IPS-20b (cell line): Measurements from ENCODE around the gene STRA6.

Experiments used
- H3K27ac ChIP-seq: one replicate; pipeline ENCODE4 v1.5.1; 2013; ENCODE audit warnings: low read length
- H3K27me3 ChIP-seq: 2 replicates; pipeline ENCODE4 v1.6.1; 2013; ENCODE audit warnings: mild to moderate bottlenecking, low read length, inconsistent platforms; ENCODE audit not compliant: insufficient read depth
- H3K36me3 ChIP-seq: 2 replicates; pipeline ENCODE4 v1.6.1; 2013; ENCODE audit warnings: low read depth, mild to moderate bottlenecking, inconsistent platforms, low read length, moderate library complexity; ENCODE audit not compliant: insufficient read depth
- H3K4me1 ChIP-seq: 2 replicates; pipeline ENCODE4 v1.6.1; 2013; ENCODE audit warnings: mild to moderate bottlenecking, control low read depth, inconsistent platforms, low read length, moderate library complexity; ENCODE audit not compliant: insufficient read depth
- H3K4me3 ChIP-seq: 2 replicates; pipeline ENCODE4 v1.5.1; 2013; ENCODE audit warnings: mild to moderate bottlenecking, low read length, inconsistent platforms
- H3K9ac ChIP-seq: 2 replicates; pipeline ENCODE4 v1.6.1; 2013; ENCODE audit warnings: low read depth, mild to moderate bottlenecking, inconsistent platforms, low read length, moderate library complexity
- H3K9me3 ChIP-seq: 2 replicates; pipeline ENCODE4 v1.6.1; 2013; ENCODE audit warnings: mild to moderate bottlenecking, low read depth, low read length, inconsistent platforms; ENCODE audit not compliant: insufficient read depth

Gene STRA6

DNA sequence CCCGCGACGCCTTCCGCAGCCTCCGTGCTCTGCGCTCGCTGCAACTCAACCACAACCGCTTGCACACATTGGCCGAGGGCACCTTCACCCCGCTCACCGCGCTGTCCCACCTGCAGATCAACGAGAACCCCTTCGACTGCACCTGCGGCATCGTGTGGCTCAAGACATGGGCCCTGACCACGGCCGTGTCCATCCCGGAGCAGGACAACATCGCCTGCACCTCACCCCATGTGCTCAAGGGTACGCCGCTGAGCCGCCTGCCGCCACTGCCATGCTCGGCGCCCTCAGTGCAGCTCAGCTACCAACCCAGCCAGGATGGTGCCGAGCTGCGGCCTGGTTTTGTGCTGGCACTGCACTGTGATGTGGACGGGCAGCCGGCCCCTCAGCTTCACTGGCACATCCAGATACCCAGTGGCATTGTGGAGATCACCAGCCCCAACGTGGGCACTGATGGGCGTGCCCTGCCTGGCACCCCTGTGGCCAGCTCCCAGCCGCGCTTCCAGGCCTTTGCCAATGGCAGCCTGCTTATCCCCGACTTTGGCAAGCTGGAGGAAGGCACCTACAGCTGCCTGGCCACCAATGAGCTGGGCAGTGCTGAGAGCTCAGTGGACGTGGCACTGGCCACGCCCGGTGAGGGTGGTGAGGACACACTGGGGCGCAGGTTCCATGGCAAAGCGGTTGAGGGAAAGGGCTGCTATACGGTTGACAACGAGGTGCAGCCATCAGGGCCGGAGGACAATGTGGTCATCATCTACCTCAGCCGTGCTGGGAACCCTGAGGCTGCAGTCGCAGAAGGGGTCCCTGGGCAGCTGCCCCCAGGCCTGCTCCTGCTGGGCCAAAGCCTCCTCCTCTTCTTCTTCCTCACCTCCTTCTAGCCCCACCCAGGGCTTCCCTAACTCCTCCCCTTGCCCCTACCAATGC, 27.1 kb downstream of the STRA6 start:
- peaks cover 11% of the 10 kb centered on the region; the same call in 1 of the 2 replicates for H3K4me1 ChIP-seq
- no peaks in the 10 kb centered on the region for H3K27me3 ChIP-seq
- no peak overlapping the region for H3K9ac ChIP-seq

DNA sequence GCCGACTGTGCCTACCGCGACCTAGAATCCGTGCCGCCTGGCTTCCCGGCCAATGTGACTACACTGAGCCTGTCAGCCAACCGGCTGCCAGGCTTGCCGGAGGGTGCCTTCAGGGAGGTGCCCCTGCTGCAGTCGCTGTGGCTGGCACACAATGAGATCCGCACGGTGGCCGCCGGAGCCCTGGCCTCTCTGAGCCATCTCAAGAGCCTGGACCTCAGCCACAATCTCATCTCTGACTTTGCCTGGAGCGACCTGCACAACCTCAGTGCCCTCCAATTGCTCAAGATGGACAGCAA, 27.7 kb downstream of the STRA6 start:
- no peak overlapping the region for H3K27ac ChIP-seq
- no peaks in the 10 kb centered on the region for H3K27me3 ChIP-seq
- peaks cover 11% of the 10 kb centered on the region; the same call in 1 of the 2 replicates for H3K4me1 ChIP-seq
- H3K9ac ChIP-seq = no peak overlapping the region
- no peak overlapping the region for H3K4me3 ChIP-seq
- no peaks in the 10 kb centered on the region for H3K9me3 ChIP-seq
- H3K36me3 ChIP-seq = no peaks in the 10 kb centered on the region

More for the DNA sequence above, 27.1 kb downstream of the STRA6 start:
- no peak overlapping the region for H3K4me3 ChIP-seq
- H3K36me3 ChIP-seq = no peaks in the 10 kb centered on the region
- no peak overlapping the region for H3K27ac ChIP-seq
- H3K9me3 ChIP-seq = no peaks in the 10 kb centered on the region

DNA sequence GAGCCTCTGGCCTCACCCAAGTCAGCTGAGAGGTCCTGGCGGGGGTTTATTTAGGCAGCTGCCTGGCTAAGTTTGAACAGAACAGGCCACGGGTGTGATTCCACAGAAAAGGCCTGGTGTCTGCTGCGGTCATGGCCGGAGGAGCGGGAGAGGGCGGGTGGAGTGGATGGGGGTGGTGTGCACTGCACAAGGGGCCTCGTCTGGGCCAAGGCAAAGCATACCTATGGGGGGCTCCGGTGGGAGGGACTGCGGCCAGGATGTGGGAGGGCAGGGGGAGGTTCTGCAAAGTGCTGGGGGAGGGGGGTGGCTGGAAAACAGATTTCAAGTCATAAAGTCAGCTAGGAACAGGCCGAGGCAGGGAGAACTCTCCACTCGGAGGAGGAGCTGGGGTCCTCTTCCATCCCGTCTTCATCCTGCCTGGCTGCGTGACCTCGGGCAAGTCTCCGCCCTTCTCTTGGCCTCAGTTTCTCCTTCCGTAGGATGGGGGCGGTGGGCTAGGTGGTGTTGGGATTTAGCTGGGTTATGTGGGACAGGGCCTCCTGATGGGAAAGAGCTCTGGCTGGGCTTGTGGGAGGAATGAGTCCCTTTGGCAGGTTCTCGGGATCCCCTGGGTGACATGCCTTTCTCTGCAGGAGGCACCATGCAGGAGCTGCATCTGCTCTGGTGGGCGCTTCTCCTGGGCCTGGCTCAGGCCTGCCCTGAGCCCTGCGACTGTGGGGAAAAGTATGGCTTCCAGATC, 28.2 kb downstream of the STRA6 start:
- Histone ChIP-seq H3K27ac (no peak overlapping the region), H3K27me3 (no peaks in the 10 kb centered on the region), H3K4me1 (peaks cover 11% of the 10 kb centered on the region; the same call in 1 of the 2 replicates), H3K9ac (no peak overlapping the region), H3K36me3 (no peaks in the 10 kb centered on the region), H3K4me3 (no peak overlapping the region), H3K9me3 (no peaks in the 10 kb centered on the region)

DNA sequence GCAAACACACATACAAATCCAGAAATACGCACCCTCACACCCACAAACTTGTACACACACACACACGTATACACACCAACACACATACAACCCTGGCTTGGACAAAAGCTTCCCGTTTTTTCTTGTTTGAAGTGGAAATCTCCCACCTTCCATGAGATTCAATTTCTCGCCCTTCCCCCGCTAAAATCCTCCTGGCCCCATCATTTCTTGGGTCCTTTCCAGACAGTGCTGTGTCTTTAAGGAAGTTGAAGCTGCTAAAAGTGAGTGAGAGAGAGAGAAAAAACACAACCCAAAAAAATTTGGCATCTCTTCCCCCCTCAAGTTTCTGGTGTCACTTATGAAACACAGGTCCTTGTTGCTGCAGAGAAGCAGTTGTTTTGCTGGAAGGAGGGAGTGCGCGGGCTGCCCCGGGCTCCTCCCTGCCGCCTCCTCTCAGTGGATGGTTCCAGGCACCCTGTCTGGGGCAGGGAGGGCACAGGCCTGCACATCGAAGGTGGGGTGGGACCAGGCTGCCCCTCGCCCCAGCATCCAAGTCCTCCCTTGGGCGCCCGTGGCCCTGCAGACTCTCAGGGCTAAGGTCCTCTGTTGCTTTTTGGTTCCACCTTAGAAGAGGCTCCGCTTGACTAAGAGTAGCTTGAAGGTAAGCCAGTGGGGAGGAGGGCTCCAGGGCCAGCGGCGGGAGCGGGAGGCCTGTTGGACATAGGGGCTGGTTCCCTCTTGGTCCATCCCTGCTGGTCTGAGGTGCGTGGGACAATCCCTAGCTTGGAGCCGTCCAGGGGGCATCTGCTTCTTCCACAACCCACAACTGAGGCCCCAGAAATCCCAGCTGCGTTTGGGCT, 29.0 kb downstream of the STRA6 start, which contains the start of gene ISLR:
Gene ISLR, plus strand, starts transcription at position 331 of the 839 bp plus-strand sequence. CDS start 1,149 bp downstream, outside the sequence.
- no peaks in the 10 kb centered on the region for H3K36me3 ChIP-seq
- H3K4me1 ChIP-seq = peaks cover 11% of the 10 kb centered on the region; the same call in 1 of the 2 replicates
- no peak within 1 kb of the TSS for H3K9ac ChIP-seq
- no peak within 1 kb of the TSS for H3K27ac ChIP-seq
- H3K9me3 ChIP-seq = no peaks in the 10 kb centered on the region
- no peak within 1 kb of the TSS for H3K4me3 ChIP-seq
- no peaks in the 10 kb centered on the region for H3K27me3 ChIP-seq

DNA sequence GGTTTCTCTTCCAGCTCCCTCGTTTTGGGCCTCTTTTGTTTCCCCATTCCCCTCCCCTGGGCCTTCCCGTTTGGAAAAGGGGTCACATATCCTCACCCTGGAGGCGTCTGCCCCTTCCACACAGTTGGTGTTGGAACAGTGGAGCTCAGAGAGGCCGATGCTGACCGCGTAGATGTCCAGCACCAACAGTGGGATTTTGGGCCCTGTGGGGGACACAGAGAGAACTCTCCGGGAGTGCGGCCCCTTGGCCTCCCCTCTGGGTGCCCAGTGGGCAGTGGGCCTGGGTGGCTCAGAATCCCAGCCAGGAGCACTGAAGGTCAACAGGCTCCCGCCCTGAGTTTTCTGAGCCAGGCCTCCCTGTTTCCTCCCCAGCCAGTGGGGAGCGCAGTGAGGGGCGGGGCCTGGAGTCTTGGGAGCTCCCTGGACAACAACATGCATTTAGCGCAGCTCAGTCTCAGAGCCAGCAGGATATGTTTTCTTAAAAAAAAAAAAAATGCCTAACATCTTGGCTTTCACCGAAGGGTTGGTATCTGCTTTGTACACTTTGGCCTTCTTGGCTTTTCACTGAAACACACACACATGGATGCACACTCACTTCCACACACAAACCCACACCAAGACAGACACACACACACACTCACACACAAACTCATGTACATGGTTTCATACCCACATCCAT, 29.7 kb downstream of the STRA6 start:
- Histone ChIP-seq H3K4me3 (no peak overlapping the region), H3K4me1 (peaks cover 11% of the 10 kb centered on the region; the same call in 1 of the 2 replicates), H3K9ac (no peak overlapping the region), H3K36me3 (no peaks in the 10 kb centered on the region), H3K9me3 (no peaks in the 10 kb centered on the region), H3K27ac (no peak overlapping the region), H3K27me3 (no peaks in the 10 kb centered on the region)

DNA sequence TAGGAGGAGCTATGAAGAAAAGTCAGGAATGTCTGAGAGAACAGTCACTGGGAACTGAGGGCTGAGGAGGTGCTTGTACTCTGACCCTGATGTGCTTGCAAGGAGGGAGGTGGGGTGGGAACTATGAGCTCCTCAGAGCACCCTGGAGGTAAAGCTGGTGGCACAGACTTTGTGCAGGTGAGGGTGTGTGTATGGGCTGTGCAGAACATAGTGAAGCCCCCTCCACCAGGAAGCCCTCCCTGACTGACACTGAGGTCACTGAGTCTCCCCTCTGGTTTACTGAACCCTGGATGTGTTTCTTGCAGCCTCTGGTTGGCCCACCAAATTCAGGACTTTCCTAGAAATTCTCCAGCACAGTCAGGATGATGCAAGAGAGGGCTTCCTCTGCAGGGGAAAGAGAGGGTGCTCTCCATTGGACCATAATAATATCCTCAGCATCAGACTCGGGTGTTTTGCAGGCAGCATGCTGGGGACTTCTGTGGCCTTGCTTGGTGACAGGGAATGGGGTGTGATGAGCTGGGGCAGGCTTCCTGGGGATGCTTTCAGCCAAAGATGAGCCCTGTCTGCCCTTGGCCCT, 30.5 kb downstream of the STRA6 start:
- H3K27me3 ChIP-seq = no peaks in the 10 kb centered on the region
- no peaks in the 10 kb centered on the region for H3K36me3 ChIP-seq
- H3K4me1 ChIP-seq = peaks cover 11% of the 10 kb centered on the region; the same call in 1 of the 2 replicates
- no peak overlapping the region for H3K4me3 ChIP-seq
- H3K9ac ChIP-seq = no peak overlapping the region
- H3K27ac ChIP-seq = no peak overlapping the region
- no peaks in the 10 kb centered on the region for H3K9me3 ChIP-seq

DNA sequence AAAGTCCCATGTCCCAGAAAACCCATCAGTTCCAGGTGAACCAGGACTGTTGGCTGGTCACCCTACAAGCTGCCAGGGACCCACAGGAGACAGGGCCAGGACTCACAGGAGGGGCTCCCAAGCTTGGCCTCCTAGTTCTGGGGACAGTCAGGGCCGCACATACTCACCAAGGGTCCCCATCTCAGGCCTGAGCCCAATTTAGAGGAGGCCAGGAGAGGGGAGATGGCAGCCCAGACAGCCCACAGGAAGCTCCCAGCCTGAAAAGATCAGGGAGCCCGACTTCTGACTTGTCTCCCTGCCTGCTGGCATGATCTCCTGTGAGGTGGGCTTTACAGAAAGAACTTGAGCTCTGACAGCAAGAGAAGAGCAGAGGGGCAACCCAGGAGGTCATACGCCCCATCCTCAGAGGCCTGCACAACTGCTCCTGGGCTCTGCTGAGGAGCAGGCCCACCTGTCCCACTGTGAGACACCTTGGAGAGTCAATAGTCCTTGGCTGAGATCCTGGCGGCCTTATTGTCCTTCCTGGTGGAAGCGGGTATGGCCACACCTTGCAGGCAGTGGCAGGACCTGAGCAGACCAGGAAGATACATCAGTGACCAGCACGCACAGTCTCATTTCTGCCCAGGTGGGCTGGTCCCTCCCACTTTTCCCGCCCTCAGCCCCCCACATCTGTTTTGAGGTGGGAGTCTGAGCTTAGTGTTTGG, 31.6 kb downstream of the STRA6 start:
- no peaks in the 10 kb centered on the region for H3K36me3 ChIP-seq
- H3K4me3 ChIP-seq = no peak overlapping the region
- no peaks in the 10 kb centered on the region for H3K27me3 ChIP-seq
- no peaks in the 10 kb centered on the region for H3K9me3 ChIP-seq
- H3K27ac ChIP-seq = no peak overlapping the region
- H3K4me1 ChIP-seq = peaks cover 7% of the 10 kb centered on the region; the same call in 1 of the 2 replicates
- H3K9ac ChIP-seq = no peak overlapping the region

DNA sequence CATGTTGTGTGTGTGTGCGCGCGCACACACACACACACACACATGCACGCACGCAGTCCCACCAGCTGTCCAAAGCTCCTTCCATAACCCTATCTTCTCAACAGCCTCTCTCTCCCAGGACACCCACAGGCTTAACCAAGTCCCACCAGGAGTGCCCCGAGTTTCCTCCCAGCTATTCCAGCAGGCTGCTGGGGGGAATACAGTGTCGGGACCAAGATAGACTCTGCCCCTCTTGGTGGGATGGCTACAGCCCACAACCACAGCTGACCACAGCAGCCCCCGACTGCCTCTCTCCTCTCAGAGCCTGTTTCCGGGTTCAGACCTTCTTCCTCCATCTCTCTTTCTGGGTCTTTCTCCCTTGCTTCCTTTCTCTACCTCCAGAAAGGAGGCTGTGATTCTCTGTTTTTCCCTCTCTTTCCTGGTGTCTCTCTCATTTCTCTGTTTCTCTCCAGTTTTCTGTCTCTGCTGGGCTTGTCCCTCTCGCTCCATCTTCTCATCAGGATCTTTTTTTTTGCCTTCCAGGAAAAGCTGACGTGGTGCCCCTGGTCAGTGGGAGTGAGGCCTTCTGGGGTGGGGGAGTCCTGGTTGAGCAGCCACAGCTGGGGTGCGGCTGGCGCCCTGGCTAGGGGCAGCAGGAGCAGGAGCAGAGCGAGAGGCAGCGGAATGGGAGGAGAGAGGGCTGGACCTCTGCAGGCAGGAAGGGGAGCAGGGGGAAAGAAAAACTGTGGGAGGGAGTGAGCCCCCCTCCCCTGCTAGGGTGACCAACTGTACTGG, 32.3 kb downstream of the STRA6 start:
- no peak overlapping the region for H3K9ac ChIP-seq
- H3K27ac ChIP-seq = no peak overlapping the region
- H3K4me3 ChIP-seq = no peak overlapping the region
- H3K4me1 ChIP-seq = peaks cover 7% of the 10 kb centered on the region; the same call in 1 of the 2 replicates
- H3K27me3 ChIP-seq = no peaks in the 10 kb centered on the region
- H3K9me3 ChIP-seq = no peaks in the 10 kb centered on the region
- H3K36me3 ChIP-seq = no peaks in the 10 kb centered on the region

DNA sequence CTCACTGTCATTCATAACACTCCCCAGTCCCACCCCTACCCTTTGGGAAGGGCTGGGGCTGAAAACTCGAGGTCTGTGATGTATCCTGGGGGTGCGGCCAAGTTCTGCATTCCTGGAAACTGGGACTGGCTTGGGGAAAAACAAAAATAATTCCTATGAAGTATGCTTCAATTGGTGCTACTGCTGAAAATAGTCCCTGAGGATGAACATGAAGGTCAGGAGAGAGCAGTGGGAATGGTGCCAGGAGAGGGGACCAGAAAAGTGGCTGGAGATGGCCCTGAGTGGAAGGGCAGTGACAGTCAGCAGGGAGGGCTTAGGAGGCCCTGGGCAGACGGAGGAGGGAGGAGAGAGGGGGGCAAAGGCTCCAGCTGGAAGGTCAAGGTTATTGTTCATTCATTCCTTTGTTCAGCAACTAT, 33.9 kb downstream of the STRA6 start:
- Histone ChIP-seq H3K27me3 (no peaks in the 10 kb centered on the region), H3K9me3 (no peaks in the 10 kb centered on the region), H3K4me1 (peaks cover 5% of the 10 kb centered on the region; the same call in 1 of the 2 replicates), H3K4me3 (no peak overlapping the region), H3K36me3 (no peaks in the 10 kb centered on the region), H3K9ac (no peak overlapping the region), H3K27ac (no peak overlapping the region)

DNA sequence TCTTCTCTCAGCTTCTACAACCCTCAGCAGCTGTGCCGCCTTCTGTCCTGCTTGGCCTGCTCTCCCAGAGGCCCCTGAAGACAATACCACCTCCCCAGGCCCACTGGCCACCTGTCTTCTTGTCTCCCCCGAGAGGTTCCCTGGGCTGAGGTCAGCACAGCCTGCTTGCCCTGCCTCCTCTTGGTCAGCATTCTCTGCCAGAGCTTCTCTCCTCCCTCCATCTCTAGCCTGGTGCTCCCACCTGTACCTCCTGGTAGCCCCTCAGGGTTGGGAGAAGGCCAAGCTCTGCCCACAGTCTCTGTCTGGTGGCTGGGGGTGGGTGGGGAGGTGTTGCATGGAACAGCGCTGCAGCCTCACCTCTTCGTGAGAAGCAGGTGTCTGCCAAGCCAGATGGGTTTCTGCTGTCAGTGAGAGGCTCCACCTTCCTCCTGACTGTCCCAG, 34.7 kb downstream of the STRA6 start:
- no peaks in the 10 kb centered on the region for H3K4me1 ChIP-seq
- H3K36me3 ChIP-seq = no peaks in the 10 kb centered on the region
- H3K27ac ChIP-seq = no peak overlapping the region
- H3K27me3 ChIP-seq = no peaks in the 10 kb centered on the region
- H3K9me3 ChIP-seq = no peaks in the 10 kb centered on the region
- no peak overlapping the region for H3K9ac ChIP-seq
- no peak overlapping the region for H3K4me3 ChIP-seq
